RWPE2 (cell line): ENCODE data around the gene IL22RA1.

Experiments
- ATAC-seq: fragments of 200-7000 bp; cut with Tn5 transposase; 3 replicates; pipeline ENCODE4 v1.9.1; 2021; ENCODE audit warnings: low read depth
- DNase-seq: peaks from one replicate; pipeline ENCODE4 v3.0.0-alpha.2; 2020; ENCODE audit warnings: low spot score
- H3K27ac ChIP-seq: fragments of 450-650 bp; 2 replicates; pipeline ENCODE4 v1.5.1; 2017; ENCODE audit warnings: mild to moderate bottlenecking; ENCODE audit not compliant: poor library complexity, severe bottlenecking
- H3K27me3 ChIP-seq: fragments of 250-450 bp; sonication (Bioruptor Pico); 2 replicates; pipeline ENCODE4 v1.5.1; 2021; ENCODE audit warnings: mild to moderate bottlenecking, moderate library complexity; ENCODE audit not compliant: insufficient read depth, poor library complexity, severe bottlenecking
- H3K36me3 ChIP-seq: fragments of 250-450 bp; sonication (Bioruptor Pico); 2 replicates; pipeline ENCODE4 v1.5.1; 2020; ENCODE audit warnings: low read depth, mild to moderate bottlenecking, moderate library complexity
- H3K4me1 ChIP-seq: fragments of 250-450 bp; sonication (Bioruptor Pico); 2 replicates; pipeline ENCODE4 v1.5.1; 2021; ENCODE audit warnings: mild to moderate bottlenecking, moderate library complexity; ENCODE audit not compliant: insufficient read depth, poor library complexity, severe bottlenecking
- H3K4me3 ChIP-seq: fragments of 250-450 bp; sonication (Bioruptor Pico); 2 replicates; pipeline ENCODE4 v1.5.1; 2021; ENCODE audit warnings: mild to moderate bottlenecking, moderate library complexity; ENCODE audit not compliant: severe bottlenecking
- H3K9me3 ChIP-seq: fragments of 250-450 bp; sonication (Bioruptor Pico); 2 replicates; pipeline ENCODE4 v1.5.1; 2021; ENCODE audit warnings: mild to moderate bottlenecking, moderate library complexity; ENCODE audit not compliant: severe bottlenecking
- TF ChIP-seq, protein P1 (sequence below): fragments of 450-650 bp; IDR thresholded peaks from one replicate; pipeline ENCODE4 v1.5.1; 2017; ENCODE audit warnings: mild to moderate bottlenecking, moderate library complexity; ENCODE audit not compliant: poor library complexity, severe bottlenecking

IL22RA1 gene

DNA sequence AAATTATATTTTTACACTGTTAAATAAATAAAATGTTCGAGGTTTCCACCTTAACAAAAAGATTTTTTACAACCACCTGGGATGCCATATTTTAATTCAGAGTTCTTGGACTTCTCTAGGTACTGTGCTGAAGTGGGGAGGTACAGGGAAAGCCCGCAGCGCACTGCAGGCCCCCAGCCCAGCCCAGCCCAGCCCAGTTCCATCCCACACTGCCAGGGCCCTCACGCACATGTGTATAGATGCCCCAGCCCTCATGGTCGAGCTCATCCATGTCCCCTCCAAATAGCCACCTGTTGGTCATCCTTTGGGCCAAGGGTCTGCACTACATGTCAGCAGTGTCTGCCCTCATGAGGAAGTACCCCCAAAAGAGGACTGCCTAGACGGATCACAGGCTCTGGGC is 19.3 kb downstream of the IL22RA1 start:
- Histone ChIP-seq H3K36me3 (no peaks in the 10 kb centered on the region; the same call in 1 of the 2 replicates), H3K9me3 (no peaks in the 10 kb centered on the region), H3K27me3 (no peaks in the 10 kb centered on the region), H3K27ac (no peak overlapping the region), H3K4me1 (peaks cover 13% of the 10 kb centered on the region), H3K4me3 (no peak overlapping the region)
- ATAC-seq (no peak), DNase-seq (no peak)
- TF ChIP-seq, protein P1, sequence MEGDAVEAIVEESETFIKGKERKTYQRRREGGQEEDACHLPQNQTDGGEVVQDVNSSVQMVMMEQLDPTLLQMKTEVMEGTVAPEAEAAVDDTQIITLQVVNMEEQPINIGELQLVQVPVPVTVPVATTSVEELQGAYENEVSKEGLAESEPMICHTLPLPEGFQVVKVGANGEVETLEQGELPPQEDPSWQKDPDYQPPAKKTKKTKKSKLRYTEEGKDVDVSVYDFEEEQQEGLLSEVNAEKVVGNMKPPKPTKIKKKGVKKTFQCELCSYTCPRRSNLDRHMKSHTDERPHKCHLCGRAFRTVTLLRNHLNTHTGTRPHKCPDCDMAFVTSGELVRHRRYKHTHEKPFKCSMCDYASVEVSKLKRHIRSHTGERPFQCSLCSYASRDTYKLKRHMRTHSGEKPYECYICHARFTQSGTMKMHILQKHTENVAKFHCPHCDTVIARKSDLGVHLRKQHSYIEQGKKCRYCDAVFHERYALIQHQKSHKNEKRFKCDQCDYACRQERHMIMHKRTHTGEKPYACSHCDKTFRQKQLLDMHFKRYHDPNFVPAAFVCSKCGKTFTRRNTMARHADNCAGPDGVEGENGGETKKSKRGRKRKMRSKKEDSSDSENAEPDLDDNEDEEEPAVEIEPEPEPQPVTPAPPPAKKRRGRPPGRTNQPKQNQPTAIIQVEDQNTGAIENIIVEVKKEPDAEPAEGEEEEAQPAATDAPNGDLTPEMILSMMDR: no peak

DNA sequence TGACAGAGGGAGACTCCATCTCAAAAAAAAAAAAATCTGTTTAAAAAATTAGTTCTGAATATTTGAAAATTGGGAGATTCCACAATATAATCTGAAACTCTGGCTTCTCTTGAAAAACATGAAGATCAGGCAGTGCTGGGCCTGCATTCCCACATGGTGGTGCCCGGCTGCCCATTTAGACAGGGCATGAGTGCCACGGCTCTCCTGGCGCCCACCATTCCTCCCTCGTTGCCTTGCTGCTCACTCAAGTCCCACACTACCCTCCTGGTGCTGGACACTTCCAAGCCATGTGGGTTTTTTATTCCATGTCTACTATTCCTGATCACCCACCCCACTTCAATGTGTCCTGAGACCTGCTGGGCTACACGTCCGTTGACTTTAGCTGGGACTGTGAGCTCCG is 20.2 kb downstream of the IL22RA1 start:
- DNase-seq: no peak
- no peak overlapping the region for H3K4me3 ChIP-seq
- no peak overlapping the region for H3K27ac ChIP-seq
- H3K36me3 ChIP-seq: no peaks in the 10 kb centered on the region; the same call in 1 of the 2 replicates
- H3K4me1 ChIP-seq: peaks cover 16% of the 10 kb centered on the region
- H3K9me3 ChIP-seq: no peaks in the 10 kb centered on the region
- H3K27me3 ChIP-seq: no peaks in the 10 kb centered on the region
- TF ChIP-seq, protein P1: no peak
- no peak for ATAC-seq

DNA sequence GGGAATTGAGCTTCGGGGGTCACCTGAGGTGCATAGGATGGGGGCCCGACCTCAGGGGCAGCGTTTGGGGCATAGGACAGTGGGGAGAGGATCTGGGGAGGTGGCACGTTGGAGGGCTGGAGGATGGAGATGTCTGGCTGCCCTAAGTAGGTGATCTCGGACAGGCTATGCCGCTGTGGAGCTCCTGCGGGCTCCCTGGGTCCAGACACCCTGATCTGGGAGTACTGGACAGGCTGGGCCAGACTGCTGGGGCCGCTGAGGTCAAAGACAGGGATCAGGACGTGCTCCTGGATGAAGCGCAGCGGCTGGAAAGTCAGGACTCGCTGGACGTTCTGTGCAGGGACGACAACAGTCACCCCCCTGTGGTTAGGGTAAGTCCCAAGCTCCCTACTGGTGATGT is 21.5 kb downstream of the IL22RA1 start:
- ATAC-seq (no peak), DNase-seq (no peak)
- Histone ChIP-seq H3K4me1 (peaks cover 21% of the 10 kb centered on the region), H3K4me3 (no peak overlapping the region), H3K27ac (no peak overlapping the region), H3K27me3 (no peaks in the 10 kb centered on the region), H3K9me3 (no peaks in the 10 kb centered on the region), H3K36me3 (no peaks in the 10 kb centered on the region)
- TF ChIP-seq, protein P1: no peak

DNA sequence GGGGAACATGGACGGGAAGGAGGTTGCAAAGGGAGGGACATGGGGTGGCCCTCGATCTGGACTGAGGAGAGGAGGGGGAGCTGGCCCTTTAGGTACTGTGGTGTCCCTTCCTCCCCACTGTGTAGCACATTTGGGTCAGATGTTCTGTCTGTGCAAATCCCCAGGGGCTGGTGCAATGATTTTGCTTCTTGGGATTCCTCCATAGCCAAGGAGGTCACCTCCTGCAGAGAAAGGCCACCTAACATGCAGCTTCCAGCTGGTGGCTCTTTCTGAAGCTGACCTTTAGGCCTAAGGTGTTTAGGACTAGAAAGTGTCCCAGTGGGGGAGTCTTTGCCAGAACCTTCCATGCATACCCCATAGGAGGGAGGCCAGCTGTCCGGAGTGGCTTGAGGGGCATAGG is 22.0 kb downstream of the IL22RA1 start:
- TF ChIP-seq, protein P1: no peak

DNA sequence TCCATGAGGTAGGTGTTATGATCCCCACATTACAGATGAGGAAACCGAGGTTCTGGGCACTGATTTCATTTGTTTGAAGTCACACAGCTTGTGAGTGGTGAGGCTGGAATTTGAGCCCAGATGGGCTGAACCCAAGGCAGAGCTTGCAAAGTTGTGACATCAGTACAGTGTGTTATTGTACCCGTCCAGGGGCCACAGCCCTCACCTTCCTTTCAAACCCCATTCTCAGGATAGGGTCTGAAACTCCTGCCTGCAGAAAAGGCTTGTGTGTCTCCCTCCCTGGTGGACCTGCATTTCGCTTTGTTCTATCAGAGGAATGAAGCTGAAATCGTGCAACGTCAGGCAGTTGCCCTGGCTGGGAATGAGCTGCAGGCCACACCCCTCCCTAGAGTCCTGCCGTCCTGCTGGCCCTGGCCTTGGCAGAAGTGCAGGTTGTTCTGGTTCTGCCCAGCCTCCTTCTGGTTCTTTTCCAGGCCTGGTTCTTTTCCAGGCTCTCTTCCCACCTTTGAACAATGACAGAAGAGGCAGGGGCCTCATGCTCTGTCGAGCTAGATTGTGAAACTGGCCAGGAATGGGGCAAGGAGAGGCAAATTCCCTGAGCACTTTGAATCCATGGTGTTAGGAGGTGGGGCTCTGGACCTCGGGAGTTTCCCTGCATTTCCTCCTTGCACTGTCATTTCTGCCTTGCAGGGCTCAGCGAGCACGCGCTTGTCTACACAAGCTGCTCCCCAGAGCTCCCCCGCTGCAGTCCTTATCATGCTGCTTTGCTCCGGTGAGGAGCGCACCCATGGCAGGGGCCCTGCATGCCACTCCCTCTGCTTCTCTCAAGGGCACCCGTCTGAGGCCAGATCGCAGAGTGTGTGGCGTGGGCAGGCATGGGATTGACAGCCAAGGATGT is 22.8 kb downstream of the IL22RA1 start:
- DNase-seq: no peak
- H3K9me3 ChIP-seq: no peaks in the 10 kb centered on the region
- H3K4me1 ChIP-seq: peaks cover 21% of the 10 kb centered on the region
- TF ChIP-seq, protein P1: no peak
- no peak overlapping the region for H3K4me3 ChIP-seq
- H3K36me3 ChIP-seq: no peaks in the 10 kb centered on the region
- ATAC-seq: peak; percentile 64
- H3K27ac ChIP-seq: peak overlapping the region; percentile 45
- H3K27me3 ChIP-seq: no peaks in the 10 kb centered on the region

More for the DNA sequence above, 22.0 kb downstream of the IL22RA1 start:
- Histone ChIP-seq H3K4me3 (no peak overlapping the region), H3K4me1 (peaks cover 21% of the 10 kb centered on the region), H3K27ac (peak overlapping the region; percentile 45), H3K36me3 (no peaks in the 10 kb centered on the region), H3K27me3 (no peaks in the 10 kb centered on the region), H3K9me3 (no peaks in the 10 kb centered on the region)
- no peak for DNase-seq
- ATAC-seq: no peak
